HepG2 (cell line): ENCODE data around the gene LDB2. TPM values are rescaled to one million over a fixed set of nuclear protein-coding genes. Genes with fewer than 3 reads are reported as not detected.

Source experiments
- ATAC-seq: fragments of 200-7000 bp; cut with Tn5 transposase; 3 replicates; pipeline ENCODE4 v1.9.1; 2020; ENCODE audit warnings: mild to moderate bottlenecking, moderate library complexity
- BruUV-seq: library from RNA; stranded (reverse); fragments of 400-500 nt; replicated peaks from 2 replicates; lab custom pipeline; 2021; lab: Mats Ljungman, UMichigan
- CTCF ChIA-PET: fragments of 300-600 bp; formaldehyde crosslinking; extraction: SDS; loops from one replicate; lab custom pipeline; 2021; ENCODE audit warnings: low total read pairs, inconsistent platforms, low intra/inter-chr PET ratio; lab: Yijun Ruan, JAX
- POLR2A ChIA-PET: fragments of 350-600 bp; sonication (Branson Sonifier 250); formaldehyde crosslinking; loops from one replicate; lab custom pipeline; 2020; ENCODE audit warnings: antibody characterized with exemption, inconsistent platforms; lab: Yijun Ruan, JAX
- DNase-seq: peaks from one replicate; pipeline ENCODE4 v3.0.0-alpha.2; 2015; ENCODE audit warnings: low spot score
- FAIRE-seq: peaks from 3 replicates; lab custom pipeline; 2011; peaks lifted over from hg19 to GRCh38; lab: Jason Lieb, UNC
- H2AFZ ChIP-seq: one replicate; pipeline ENCODE4 v1.6.1; 2011; ENCODE audit warnings: low read length, inconsistent platforms
- H3K27ac ChIP-seq: fragments of 300-600 bp; 3 replicates; pipeline ENCODE4 v1.8.0; 2011; ENCODE audit warnings: mixed run types, mild to moderate bottlenecking, mixed read lengths, low read length, inconsistent platforms; ENCODE audit not compliant: insufficient read depth; ENCODE audit errors: extremely low read length
- H3K27me3 ChIP-seq, 2 experiments: fragments of 200-600 bp in 1 of 2; 2 replicates in 1 of 2; 3 replicates in 1 of 2; pipeline versions ENCODE4 v1.6.0 to v1.8.0; 2011; ENCODE audit warnings: low read length in 2 of 2, mild to moderate bottlenecking in 2 of 2, moderate library complexity in 2 of 2, inconsistent platforms in 1 of 2; ENCODE audit not compliant: insufficient read depth in 2 of 2, control insufficient read depth in 1 of 2
- H3K36me3 ChIP-seq, 2 experiments: fragments of 200-600 bp in 1 of 2; replicated peaks in 1 of 2; 2 replicates in 1 of 2; 3 replicates in 1 of 2; pipeline versions ENCODE4 v1.5.1 to v1.8.0; 2011; ENCODE audit warnings: low read length in 2 of 2, inconsistent platforms in 1 of 2; ENCODE audit not compliant: insufficient read depth in 2 of 2, control insufficient read depth in 1 of 2
- H3K4me1 ChIP-seq: 2 replicates; pipeline ENCODE4 v1.5.1; 2012; ENCODE audit warnings: low read length, inconsistent platforms; ENCODE audit not compliant: insufficient read depth
- H3K4me2 ChIP-seq: 2 replicates; pipeline ENCODE4 v1.6.0; 2011; ENCODE audit warnings: low read depth, low read length, inconsistent platforms
- H3K4me3 ChIP-seq, 3 experiments: fragments of 200-600 bp in 1 of 3; sonication (generic), shearing (Covaris generic) in 1 of 3; replicated peaks in 1 of 3; 2 replicates each; pipeline ENCODE4 v1.5.1; 2011 to 2016; ENCODE audit warnings: low read length in 3 of 3, inconsistent platforms in 2 of 3, low read depth in 2 of 3, mild to moderate bottlenecking in 2 of 3, control low read depth in 1 of 3, mixed read lengths in 1 of 3; ENCODE audit not compliant: insufficient read depth in 1 of 3
- H3K79me2 ChIP-seq: one replicate; pipeline ENCODE4 v1.6.1; 2011; ENCODE audit warnings: low read length, inconsistent platforms; ENCODE audit not compliant: insufficient read depth
- H3K9ac ChIP-seq: 2 replicates; pipeline ENCODE4 v1.6.0; 2011; ENCODE audit warnings: mild to moderate bottlenecking, low read depth, low read length, inconsistent platforms; ENCODE audit not compliant: insufficient read depth
- H3K9me3 ChIP-seq: 2 replicates; pipeline ENCODE4 v1.5.1; 2012; ENCODE audit warnings: mild to moderate bottlenecking, low read length
- H4K20me1 ChIP-seq: 2 replicates; pipeline ENCODE4 v1.6.0; 2011; ENCODE audit warnings: inconsistent platforms, mild to moderate bottlenecking, low read length, moderate library complexity; ENCODE audit not compliant: insufficient read depth
- BCL3 ChIP-seq: sonication (generic); formaldehyde crosslinking; IDR thresholded peaks from 2 replicates; pipeline ENCODE4 v1.5.1; 2020; ENCODE audit warnings: mild to moderate bottlenecking, missing genetic modification reagents, moderate library complexity
- MAFF ChIP-seq: IDR thresholded peaks from 2 replicates; pipeline ENCODE4 v1.6.1; 2011; ENCODE audit warnings: low read depth, low read length, improper control_type of control experiment
- NR2C2 ChIP-seq: sonication (generic); formaldehyde crosslinking; IDR thresholded peaks from 2 replicates; pipeline ENCODE4 v1.4.0; 2020; ENCODE audit warnings: missing genetic modification reagents, mild to moderate bottlenecking, moderate library complexity, borderline replicate concordance
- TGIF2 ChIP-seq: IDR thresholded peaks from 2 replicates; pipeline ENCODE4 v1.6.1; 2016; ENCODE audit warnings: control low read depth, missing compliant biosample characterization
- ZBTB7A ChIP-seq: sonication (generic); formaldehyde crosslinking; IDR thresholded peaks from 2 replicates; pipeline ENCODE4 v1.8.0; 2022; ENCODE audit warnings: mild to moderate bottlenecking, missing genetic modification reagents
- ZFP62 ChIP-seq: sonication (generic); formaldehyde crosslinking; IDR thresholded peaks from 2 replicates; pipeline ENCODE4 v1.4.0; 2020; ENCODE audit warnings: missing genetic modification reagents
- ZNF180 ChIP-seq: sonication (generic); formaldehyde crosslinking; IDR thresholded peaks from 2 replicates; pipeline ENCODE4 v1.4.0; 2020; ENCODE audit warnings: low read depth, missing genetic modification reagents, borderline replicate concordance
- ZNF275 ChIP-seq: sonication (generic); formaldehyde crosslinking; IDR thresholded peaks from 2 replicates; pipeline ENCODE4 v1.8.0; 2022; ENCODE audit warnings: missing genetic modification reagents, mild to moderate bottlenecking, inconsistent platforms, borderline replicate concordance
- WGBS: methylation state at CpG from one replicate; pipeline ENCODE4 v1.1.6; 2017; ENCODE audit warnings: low lambda C conversion rate; 5-methylcytosine and 5-hydroxymethylcytosine counted together
- in situ Hi-C: cut with HindIII; loops from 2 replicates; pipeline ENCODE4 v1.10.0; 2017; ENCODE audit warnings: low pct_unique_long_range_greater_than_20kb; ENCODE audit not compliant: extremely low pct_ligation_motif_present
- intact Hi-C: fragments of 100-400 bp; cut with micrococcal nuclease; formaldehyde crosslinking; loops from one replicate; pipeline ENCODE4 v1.10.0; 2022; ENCODE audit not compliant: unreplicated experiment
- polyA plus RNA-seq, 8 experiments: library from polyadenylated mRNA; depleted of rRNA in 3 of 8; stranded (reverse) in 7 of 8; unstranded in 1 of 8; fragments of >200 nt; fragmentation: Illumina TruSeq in 4 of 8; extraction: Trizol in 4 of 8; gene quantifications; 2 replicates each; pipeline versions ENCODE4 v1.2.1 to v1.2.3, GENCODE V29; 2011 to 2016; ENCODE audit warnings: low read depth in 4 of 8, missing spikeins in 1 of 8, mixed read lengths in 1 of 8; ENCODE audit not compliant: insufficient read depth in 1 of 8
- total RNA-seq, 5 experiments: library from RNA; depleted of rRNA; stranded (reverse); fragments of >200 nt; fragmentation: Illumina TruSeq; extraction: Trizol; gene quantifications; 2 replicates each; pipeline ENCODE4 v1.2.3, GENCODE V29; 2016; ENCODE audit warnings: low read depth in 1 of 5
- TF ChIP-seq, protein P1 (sequence below), 2 experiments: sonication (generic) in 1 of 2; formaldehyde crosslinking in 1 of 2; IDR thresholded peaks; 2 replicates each; pipeline versions ENCODE4 v1.4.0 to v1.6.1; 2016 to 2020; ENCODE audit warnings: borderline replicate concordance in 1 of 2, low read depth in 1 of 2, mild to moderate bottlenecking in 1 of 2, missing genetic modification reagents in 1 of 2
- TF ChIP-seq, protein P2 (sequence below): IDR thresholded peaks from 2 replicates; pipeline ENCODE4 v1.6.1; 2016
- TF ChIP-seq, protein P3 (sequence below): sonication (generic); formaldehyde crosslinking; conservative IDR thresholded peaks from 2 replicates; pipeline ENCODE4 v1.4.0; 2020; ENCODE audit warnings: missing genetic modification reagents
- TF ChIP-seq, protein P4 (sequence below): sonication (generic); formaldehyde crosslinking; IDR thresholded peaks from 2 replicates; pipeline ENCODE4 v1.4.0; 2020; ENCODE audit warnings: missing genetic modification reagents, borderline replicate concordance

The LDB2 gene
- total and polyA plus RNA-seq, 2 of the 13 experiments (the other 11 are each of a cell fraction or from before 2014, with no cell fraction given): not detected

GRCh38 chr4:16783119-16783518, 115.3 kb downstream of the LDB2 start:
- Histone ChIP-seq H3K4me2 (no peak overlapping the region), H4K20me1 (no peaks in the 10 kb centered on the region), H3K4me3 (no peak overlapping the region), H3K9me3 (no peaks in the 10 kb centered on the region), H3K27me3 (peaks cover 1 to 4% of the 10 kb centered on the region in 2 experiments; a peak in 2 of 5 replicates), H3K36me3 (no peaks in the 10 kb centered on the region), H3K27ac (no peak overlapping the region), H3K9ac (no peak overlapping the region), H3K4me1 (no peaks in the 10 kb centered on the region), H2AFZ (no peak overlapping the region), H3K79me2 (no peaks in the 10 kb centered on the region)
- ChIA-PET CTCF (no interaction called here), POLR2A (no interaction called here)
- BruUV-seq: no TSS peak
- intact Hi-C loops: no loop called here
- DNase-seq: no peak
- FAIRE-seq: no peak
- 12% methylated on average over 4 of the region's 4 CpGs for WGBS
- ATAC-seq: no peak
- in situ Hi-C loops: no loop called here
- TF ChIP-seq, protein P1, sequence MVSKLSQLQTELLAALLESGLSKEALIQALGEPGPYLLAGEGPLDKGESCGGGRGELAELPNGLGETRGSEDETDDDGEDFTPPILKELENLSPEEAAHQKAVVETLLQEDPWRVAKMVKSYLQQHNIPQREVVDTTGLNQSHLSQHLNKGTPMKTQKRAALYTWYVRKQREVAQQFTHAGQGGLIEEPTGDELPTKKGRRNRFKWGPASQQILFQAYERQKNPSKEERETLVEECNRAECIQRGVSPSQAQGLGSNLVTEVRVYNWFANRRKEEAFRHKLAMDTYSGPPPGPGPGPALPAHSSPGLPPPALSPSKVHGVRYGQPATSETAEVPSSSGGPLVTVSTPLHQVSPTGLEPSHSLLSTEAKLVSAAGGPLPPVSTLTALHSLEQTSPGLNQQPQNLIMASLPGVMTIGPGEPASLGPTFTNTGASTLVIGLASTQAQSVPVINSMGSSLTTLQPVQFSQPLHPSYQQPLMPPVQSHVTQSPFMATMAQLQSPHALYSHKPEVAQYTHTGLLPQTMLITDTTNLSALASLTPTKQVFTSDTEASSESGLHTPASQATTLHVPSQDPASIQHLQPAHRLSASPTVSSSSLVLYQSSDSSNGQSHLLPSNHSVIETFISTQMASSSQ (IDR thresholded peaks at IDR 0.05; ENCODE audit: low read depth): no peak
- TF ChIP-seq, protein P1 (CRISPR knock-in tag; IDR thresholded peaks at IDR 0.05; ENCODE audit: borderline replicate concordance): no peak
- TF ChIP-seq, protein P2, sequence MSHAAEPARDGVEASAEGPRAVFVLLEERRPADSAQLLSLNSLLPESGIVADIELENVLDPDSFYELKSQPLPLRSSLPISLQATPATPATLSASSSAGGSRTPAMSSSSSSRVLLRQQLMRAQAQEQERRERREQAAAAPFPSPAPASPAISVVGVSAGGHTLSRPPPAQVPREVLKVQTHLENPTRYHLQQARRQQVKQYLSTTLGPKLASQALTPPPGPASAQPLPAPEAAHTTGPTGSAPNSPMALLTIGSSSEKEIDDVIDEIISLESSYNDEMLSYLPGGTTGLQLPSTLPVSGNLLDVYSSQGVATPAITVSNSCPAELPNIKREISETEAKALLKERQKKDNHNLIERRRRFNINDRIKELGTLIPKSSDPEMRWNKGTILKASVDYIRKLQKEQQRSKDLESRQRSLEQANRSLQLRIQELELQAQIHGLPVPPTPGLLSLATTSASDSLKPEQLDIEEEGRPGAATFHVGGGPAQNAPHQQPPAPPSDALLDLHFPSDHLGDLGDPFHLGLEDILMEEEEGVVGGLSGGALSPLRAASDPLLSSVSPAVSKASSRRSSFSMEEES (CRISPR knock-in tag): no peak
- TF ChIP-seq ZNF180 (CRISPR knock-in tag) (no peak), BCL3 (CRISPR knock-in tag) (no peak), ZBTB7A (CRISPR knock-in tag) (no peak), NR2C2 (CRISPR knock-in tag) (no peak), MAFF (no peak), ZNF275 (CRISPR knock-in tag) (no peak), TGIF2 (CRISPR knock-in tag) (no peak), ZFP62 (CRISPR knock-in tag) (no peak)
- TF ChIP-seq, protein P3, sequence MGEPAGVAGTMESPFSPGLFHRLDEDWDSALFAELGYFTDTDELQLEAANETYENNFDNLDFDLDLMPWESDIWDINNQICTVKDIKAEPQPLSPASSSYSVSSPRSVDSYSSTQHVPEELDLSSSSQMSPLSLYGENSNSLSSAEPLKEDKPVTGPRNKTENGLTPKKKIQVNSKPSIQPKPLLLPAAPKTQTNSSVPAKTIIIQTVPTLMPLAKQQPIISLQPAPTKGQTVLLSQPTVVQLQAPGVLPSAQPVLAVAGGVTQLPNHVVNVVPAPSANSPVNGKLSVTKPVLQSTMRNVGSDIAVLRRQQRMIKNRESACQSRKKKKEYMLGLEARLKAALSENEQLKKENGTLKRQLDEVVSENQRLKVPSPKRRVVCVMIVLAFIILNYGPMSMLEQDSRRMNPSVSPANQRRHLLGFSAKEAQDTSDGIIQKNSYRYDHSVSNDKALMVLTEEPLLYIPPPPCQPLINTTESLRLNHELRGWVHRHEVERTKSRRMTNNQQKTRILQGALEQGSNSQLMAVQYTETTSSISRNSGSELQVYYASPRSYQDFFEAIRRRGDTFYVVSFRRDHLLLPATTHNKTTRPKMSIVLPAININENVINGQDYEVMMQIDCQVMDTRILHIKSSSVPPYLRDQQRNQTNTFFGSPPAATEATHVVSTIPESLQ (CRISPR knock-in tag): no peak
- TF ChIP-seq, protein P4, sequence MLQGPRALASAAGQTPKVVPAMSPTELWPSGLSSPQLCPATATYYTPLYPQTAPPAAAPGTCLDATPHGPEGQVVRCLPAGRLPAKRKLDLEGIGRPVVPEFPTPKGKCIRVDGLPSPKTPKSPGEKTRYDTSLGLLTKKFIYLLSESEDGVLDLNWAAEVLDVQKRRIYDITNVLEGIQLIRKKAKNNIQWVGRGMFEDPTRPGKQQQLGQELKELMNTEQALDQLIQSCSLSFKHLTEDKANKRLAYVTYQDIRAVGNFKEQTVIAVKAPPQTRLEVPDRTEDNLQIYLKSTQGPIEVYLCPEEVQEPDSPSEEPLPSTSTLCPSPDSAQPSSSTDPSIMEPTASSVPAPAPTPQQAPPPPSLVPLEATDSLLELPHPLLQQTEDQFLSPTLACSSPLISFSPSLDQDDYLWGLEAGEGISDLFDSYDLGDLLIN (CRISPR knock-in tag): no peak
